Neural cell (in vitro differentiated cells): Measurements from ENCODE around the gene ASB1. TPM values are rescaled to one million over a fixed set of nuclear protein-coding genes. Genes with fewer than 3 reads are reported as not detected.

Experiments
- H2AFZ ChIP-seq: fragments of 200-600, 300-800 bp; sonication (generic), shearing (Covaris generic); 2 replicates; pipeline ENCODE4 v1.6.0; 2014; ENCODE audit warnings: low read depth, mild to moderate bottlenecking, antibody characterized with exemption, low read length, moderate library complexity
- H3F3A ChIP-seq: fragments of 200-600 bp; shearing (Covaris generic); 2 replicates; pipeline ENCODE4 v1.6.1; 2016; ENCODE audit warnings: mild to moderate bottlenecking, moderate library complexity, mixed read lengths, antibody characterized with exemption, low read length; ENCODE audit not compliant: insufficient read depth, poor library complexity, severe bottlenecking
- H3K27ac ChIP-seq: fragments of 200-600, 300-800 bp; sonication (generic), shearing (Covaris generic); 2 replicates; pipeline ENCODE4 v1.5.1; 2014; ENCODE audit warnings: mild to moderate bottlenecking, low read length, moderate library complexity
- H3K27me3 ChIP-seq: fragments of 300-800, 200-600 bp; sonication (generic), shearing (Covaris generic); 2 replicates; pipeline ENCODE4 v1.6.0; 2014; ENCODE audit warnings: mild to moderate bottlenecking, low read depth, low read length, moderate library complexity; ENCODE audit not compliant: insufficient read depth
- H3K36me3 ChIP-seq: fragments of 300-800, 200-600 bp; sonication (generic), shearing (Covaris generic); 2 replicates; pipeline ENCODE4 v1.5.1; 2014; ENCODE audit warnings: mild to moderate bottlenecking, antibody characterized with exemption, low read length, moderate library complexity; ENCODE audit not compliant: insufficient read depth
- H3K4me2 ChIP-seq: fragments of 300-800, 200-600 bp; sonication (generic), shearing (Covaris generic); 2 replicates; pipeline ENCODE4 v1.6.0; 2014; ENCODE audit warnings: mild to moderate bottlenecking, low read length
- H3K4me3 ChIP-seq: fragments of 300-800, 200-600 bp; sonication (generic), shearing (Covaris generic); 2 replicates; pipeline ENCODE4 v1.5.1; 2014; ENCODE audit warnings: mild to moderate bottlenecking, low read length, moderate library complexity
- H3K79me2 ChIP-seq: fragments of 200-600 bp; shearing (Covaris generic); replicated peaks from 2 replicates; pipeline ENCODE4 v1.6.0; 2014; ENCODE audit warnings: mild to moderate bottlenecking, low read length, moderate library complexity; ENCODE audit not compliant: insufficient read depth
- H3K9ac ChIP-seq: fragments of 300-800, 200-600 bp; sonication (generic), shearing (Covaris generic); 2 replicates; pipeline ENCODE4 v1.6.1; 2016; ENCODE audit warnings: mild to moderate bottlenecking, low read length, mixed read lengths
- H3K9me2 ChIP-seq: fragments of 200-600 bp; shearing (Covaris generic); 2 replicates; pipeline ENCODE4 v1.6.1; 2016; ENCODE audit warnings: mild to moderate bottlenecking, low read length, mixed read lengths; ENCODE audit not compliant: insufficient read depth
- H3K9me3 ChIP-seq: fragments of 200-600, 300-800 bp; sonication (generic), shearing (Covaris generic); 2 replicates; pipeline ENCODE4 v1.6.1; 2016; ENCODE audit warnings: mild to moderate bottlenecking, mixed run types, low read length, moderate library complexity, mixed read lengths
- H4K20me1 ChIP-seq: fragments of 200-600 bp; shearing (Covaris generic); 2 replicates; pipeline ENCODE4 v1.6.1; 2016; ENCODE audit warnings: mild to moderate bottlenecking, mixed run types; ENCODE audit not compliant: insufficient read depth
- CTCF ChIP-seq: fragments of 450-650 bp; IDR thresholded peaks from 2 replicates; pipeline ENCODE4 v1.5.1; 2014; ENCODE audit warnings: antibody characterized with exemption, mild to moderate bottlenecking, moderate library complexity; ENCODE audit not compliant: poor library complexity, severe bottlenecking
- EP300 ChIP-seq: fragments of 450-650 bp; conservative IDR thresholded peaks from 2 replicates; pipeline ENCODE4 v1.6.1; 2014; ENCODE audit warnings: antibody characterized with exemption, mild to moderate bottlenecking, moderate library complexity; ENCODE audit not compliant: poor library complexity, severe bottlenecking
- EZH2 ChIP-seq: fragments of 200-600, 300-800 bp; shearing (Covaris generic), sonication (generic); IDR thresholded peaks from 2 replicates; pipeline ENCODE4 v1.6.1; 2014; ENCODE audit warnings: antibody characterized with exemption, low read length, borderline replicate concordance, mild to moderate bottlenecking; ENCODE audit not compliant: insufficient read depth, poor library complexity, severe bottlenecking
- MXI1 ChIP-seq: fragments of 450-650 bp; conservative IDR thresholded peaks from 2 replicates; pipeline ENCODE4 v1.6.1; 2014; ENCODE audit warnings: antibody characterized with exemption, mild to moderate bottlenecking; ENCODE audit not compliant: poor library complexity, severe bottlenecking
- POLR2AphosphoS5 ChIP-seq: IDR thresholded peaks from 2 replicates; pipeline ENCODE4 v1.6.1; 2012
- RAD21 ChIP-seq: fragments of 450-650 bp; conservative IDR thresholded peaks from 2 replicates; pipeline ENCODE4 v1.6.1; 2014; ENCODE audit warnings: antibody characterized with exemption, mild to moderate bottlenecking, moderate library complexity
- SMC3 ChIP-seq: fragments of 450-650 bp; conservative IDR thresholded peaks from 2 replicates; pipeline ENCODE4 v1.6.1; 2014; ENCODE audit warnings: antibody characterized with exemption, mild to moderate bottlenecking, moderate library complexity; ENCODE audit not compliant: poor library complexity
- TAF1 ChIP-seq: IDR thresholded peaks from 2 replicates; pipeline ENCODE4 v1.6.1; 2012; ENCODE audit warnings: low read depth
- polyA plus RNA-seq: library from polyadenylated mRNA; depleted of rRNA; stranded (reverse); fragments of >200 nt; gene quantifications from 2 replicates; pipeline ENCODE4 v1.2.3, GENCODE V29; 2014
- TF ChIP-seq, protein P1 (sequence below): IDR thresholded peaks from 2 replicates; pipeline ENCODE4 v1.6.1; 2012; ENCODE audit warnings: borderline replicate concordance

Gene ASB1
- polyA plus RNA-seq, 1 donor from 2014 or later = 13.7 TPM

DNA sequence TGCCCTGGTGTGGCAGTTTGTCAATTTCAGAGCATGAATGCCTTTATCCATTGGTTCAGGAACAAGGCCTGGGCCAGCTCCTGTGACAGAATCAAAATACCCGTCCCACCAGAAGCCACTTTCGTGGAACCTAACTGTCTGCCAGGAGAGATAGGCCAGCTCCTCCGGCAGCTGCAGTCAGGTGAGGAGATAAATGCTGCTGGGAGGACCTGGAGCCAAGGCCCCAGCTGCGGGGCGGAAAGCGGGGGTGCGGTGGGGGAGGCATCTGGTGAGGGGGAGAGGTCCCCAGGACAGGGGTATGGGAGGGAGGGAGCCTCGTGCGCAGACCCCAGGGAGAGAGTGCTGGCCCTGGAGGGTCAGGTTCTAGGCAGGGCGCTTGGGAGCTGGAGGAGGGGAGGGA lies 4.4 kb upstream of the ASB1 start:
- no peak for TF ChIP-seq SMC3
- TF ChIP-seq, protein P1, sequence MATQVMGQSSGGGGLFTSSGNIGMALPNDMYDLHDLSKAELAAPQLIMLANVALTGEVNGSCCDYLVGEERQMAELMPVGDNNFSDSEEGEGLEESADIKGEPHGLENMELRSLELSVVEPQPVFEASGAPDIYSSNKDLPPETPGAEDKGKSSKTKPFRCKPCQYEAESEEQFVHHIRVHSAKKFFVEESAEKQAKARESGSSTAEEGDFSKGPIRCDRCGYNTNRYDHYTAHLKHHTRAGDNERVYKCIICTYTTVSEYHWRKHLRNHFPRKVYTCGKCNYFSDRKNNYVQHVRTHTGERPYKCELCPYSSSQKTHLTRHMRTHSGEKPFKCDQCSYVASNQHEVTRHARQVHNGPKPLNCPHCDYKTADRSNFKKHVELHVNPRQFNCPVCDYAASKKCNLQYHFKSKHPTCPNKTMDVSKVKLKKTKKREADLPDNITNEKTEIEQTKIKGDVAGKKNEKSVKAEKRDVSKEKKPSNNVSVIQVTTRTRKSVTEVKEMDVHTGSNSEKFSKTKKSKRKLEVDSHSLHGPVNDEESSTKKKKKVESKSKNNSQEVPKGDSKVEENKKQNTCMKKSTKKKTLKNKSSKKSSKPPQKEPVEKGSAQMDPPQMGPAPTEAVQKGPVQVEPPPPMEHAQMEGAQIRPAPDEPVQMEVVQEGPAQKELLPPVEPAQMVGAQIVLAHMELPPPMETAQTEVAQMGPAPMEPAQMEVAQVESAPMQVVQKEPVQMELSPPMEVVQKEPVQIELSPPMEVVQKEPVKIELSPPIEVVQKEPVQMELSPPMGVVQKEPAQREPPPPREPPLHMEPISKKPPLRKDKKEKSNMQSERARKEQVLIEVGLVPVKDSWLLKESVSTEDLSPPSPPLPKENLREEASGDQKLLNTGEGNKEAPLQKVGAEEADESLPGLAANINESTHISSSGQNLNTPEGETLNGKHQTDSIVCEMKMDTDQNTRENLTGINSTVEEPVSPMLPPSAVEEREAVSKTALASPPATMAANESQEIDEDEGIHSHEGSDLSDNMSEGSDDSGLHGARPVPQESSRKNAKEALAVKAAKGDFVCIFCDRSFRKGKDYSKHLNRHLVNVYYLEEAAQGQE = no peak
- TF ChIP-seq RAD21 = no peak
- no peak for TF ChIP-seq EZH2
- no peak for TF ChIP-seq POLR2AphosphoS5
- TF ChIP-seq EP300 = no peak
- no peaks in the 10 kb centered on the region for H3F3A ChIP-seq
- H4K20me1 ChIP-seq = no peaks in the 10 kb centered on the region
- no peaks in the 10 kb centered on the region for H3K9me3 ChIP-seq
- peaks cover 3% of the 10 kb centered on the region for H3K79me2 ChIP-seq
- no peaks in the 10 kb centered on the region for H3K36me3 ChIP-seq
- no peaks in the 10 kb centered on the region for H3K9me2 ChIP-seq
- no peak overlapping the region for H2AFZ ChIP-seq
- no peak overlapping the region for H3K27ac ChIP-seq
- no peak overlapping the region for H3K4me3 ChIP-seq
- no peak overlapping the region for H3K9ac ChIP-seq
- H3K27me3 ChIP-seq = no peaks in the 10 kb centered on the region
- no peak overlapping the region for H3K4me2 ChIP-seq

- Histone ChIP-seq H3K4me3 (no peak overlapping the region), H3K79me2 (peaks cover 9% of the 10 kb centered on the region), H3F3A (no peaks in the 10 kb centered on the region), H3K9me2 (no peaks in the 10 kb centered on the region), H3K9ac (no peak overlapping the region), H3K9me3 (no peaks in the 10 kb centered on the region), H4K20me1 (no peaks in the 10 kb centered on the region), H3K4me2 (no peak overlapping the region), H3K27me3 (no peaks in the 10 kb centered on the region), H2AFZ (no peak overlapping the region), H3K27ac (no peak overlapping the region), H3K36me3 (no peaks in the 10 kb centered on the region)
- TF ChIP-seq SMC3 (no peak), EP300 (no peak), EZH2 (no peak), RAD21 (no peak), CTCF (no peak), MXI1 (no peak), TAF1 (no peak), POLR2AphosphoS5 (no peak)
- TF ChIP-seq, protein P1 = no peak
These were observed 3.8 kb upstream of the ASB1 start for GRCh38 chr2:238422940-238423339.
